ENCODE measurements around the gene RIMS1.

DNA sequence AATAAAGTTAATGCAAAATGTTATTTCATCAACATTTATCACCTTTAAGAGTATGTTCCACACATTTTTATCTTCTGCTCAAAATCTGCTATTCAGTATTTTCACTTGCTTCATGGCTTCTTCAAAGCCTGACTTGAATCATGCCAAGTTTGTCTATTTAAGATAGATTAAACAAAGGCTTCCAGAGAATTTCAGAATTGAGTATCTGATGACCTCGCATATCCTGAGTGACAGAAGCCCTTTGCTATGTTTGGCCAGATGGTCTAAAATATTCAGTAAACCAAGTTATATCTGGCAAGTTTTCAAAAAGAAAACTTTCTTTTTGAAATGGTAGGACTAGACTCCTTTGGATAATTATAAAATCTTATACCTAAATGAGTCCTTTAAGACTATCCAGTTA lies 386.6 kb downstream of the RIMS1 start:
- TF ChIP-seq, protein P1, sequence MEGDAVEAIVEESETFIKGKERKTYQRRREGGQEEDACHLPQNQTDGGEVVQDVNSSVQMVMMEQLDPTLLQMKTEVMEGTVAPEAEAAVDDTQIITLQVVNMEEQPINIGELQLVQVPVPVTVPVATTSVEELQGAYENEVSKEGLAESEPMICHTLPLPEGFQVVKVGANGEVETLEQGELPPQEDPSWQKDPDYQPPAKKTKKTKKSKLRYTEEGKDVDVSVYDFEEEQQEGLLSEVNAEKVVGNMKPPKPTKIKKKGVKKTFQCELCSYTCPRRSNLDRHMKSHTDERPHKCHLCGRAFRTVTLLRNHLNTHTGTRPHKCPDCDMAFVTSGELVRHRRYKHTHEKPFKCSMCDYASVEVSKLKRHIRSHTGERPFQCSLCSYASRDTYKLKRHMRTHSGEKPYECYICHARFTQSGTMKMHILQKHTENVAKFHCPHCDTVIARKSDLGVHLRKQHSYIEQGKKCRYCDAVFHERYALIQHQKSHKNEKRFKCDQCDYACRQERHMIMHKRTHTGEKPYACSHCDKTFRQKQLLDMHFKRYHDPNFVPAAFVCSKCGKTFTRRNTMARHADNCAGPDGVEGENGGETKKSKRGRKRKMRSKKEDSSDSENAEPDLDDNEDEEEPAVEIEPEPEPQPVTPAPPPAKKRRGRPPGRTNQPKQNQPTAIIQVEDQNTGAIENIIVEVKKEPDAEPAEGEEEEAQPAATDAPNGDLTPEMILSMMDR (IDR thresholded peaks at IDR 0.05) = no peak
- no peak for TF ChIP-seq POLR2A (IDR thresholded peaks at IDR 0.05)
